GM19238 (cell line): ENCODE measurements around the gene POLD2.
A peak's percentile ranks its signal among the peaks of the same experiment; 100 is the strongest.

ENCODE experiments used
- DNase-seq: peaks from one replicate; pipeline ENCODE4 v3.0.0; 2011; ENCODE audit warnings: low spot score; ENCODE audit not compliant: insufficient read length

The POLD2 gene

GRCh38 chr7:44152971-44153947 lies 29.9 kb upstream of the POLD2 start:
- no peak for DNase-seq

GRCh38 chr7:44151956-44152355 lies 28.6 kb upstream of the POLD2 start:
- no peak for DNase-seq

DNA sequence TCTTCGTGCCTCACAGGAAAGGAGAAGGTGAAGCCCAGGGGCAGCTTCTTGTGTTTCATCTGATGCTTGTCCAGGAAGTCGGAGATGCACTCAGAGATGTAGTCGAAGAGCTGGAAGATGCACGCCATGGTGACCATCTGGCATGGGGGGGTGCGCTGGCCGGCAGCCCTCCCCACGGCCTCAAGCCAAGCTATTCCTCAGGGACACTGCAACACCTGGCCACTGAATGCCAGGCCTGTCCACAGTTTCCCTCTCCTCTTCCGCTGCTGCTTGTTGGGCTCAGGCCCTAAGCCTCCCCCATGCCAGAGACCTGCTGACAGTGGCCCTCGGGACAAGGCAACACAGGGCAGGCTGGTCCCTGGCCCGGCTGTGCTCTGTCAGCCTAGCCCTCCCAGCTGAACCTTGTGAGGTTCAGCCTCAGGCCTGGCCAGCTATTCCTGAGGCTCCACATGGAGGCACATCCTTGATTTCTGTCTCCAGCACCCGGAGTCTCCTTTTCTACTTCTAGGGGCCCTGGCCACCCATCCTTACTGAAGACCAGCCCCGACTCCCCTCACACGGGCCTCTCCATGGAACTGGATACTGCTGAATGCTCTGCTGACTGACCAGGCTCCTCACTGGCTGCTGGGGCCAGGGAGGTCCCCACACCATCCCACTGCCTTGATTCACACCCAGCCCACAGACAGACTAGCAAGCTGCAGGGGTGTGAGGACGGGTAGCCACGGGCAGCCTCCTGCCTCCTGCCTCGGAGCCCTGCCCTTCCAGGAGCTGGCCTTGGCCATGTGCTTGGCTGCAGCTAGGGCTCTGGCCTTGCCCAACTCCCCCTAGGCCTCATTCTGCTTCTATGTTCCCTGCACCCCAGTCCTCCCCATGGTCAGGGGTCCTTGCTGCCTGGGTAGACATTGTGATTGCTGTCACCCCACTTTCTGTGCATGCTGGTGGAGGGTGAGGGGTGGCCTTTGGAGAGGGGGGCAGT lies 27.9 kb upstream of the POLD2 start:
- no peak for DNase-seq

GRCh38 chr7:44150466-44150832 lies 27.1 kb upstream of the POLD2 start:
- no peak for DNase-seq

- DNase-seq: no peak
Observed at GRCh38 chr7:44149571-44150465, 26.5 kb upstream of the POLD2 start.

GRCh38 chr7:44148961-44149536 lies 25.7 kb upstream of the POLD2 start:
- DNase-seq: no peak

DNA sequence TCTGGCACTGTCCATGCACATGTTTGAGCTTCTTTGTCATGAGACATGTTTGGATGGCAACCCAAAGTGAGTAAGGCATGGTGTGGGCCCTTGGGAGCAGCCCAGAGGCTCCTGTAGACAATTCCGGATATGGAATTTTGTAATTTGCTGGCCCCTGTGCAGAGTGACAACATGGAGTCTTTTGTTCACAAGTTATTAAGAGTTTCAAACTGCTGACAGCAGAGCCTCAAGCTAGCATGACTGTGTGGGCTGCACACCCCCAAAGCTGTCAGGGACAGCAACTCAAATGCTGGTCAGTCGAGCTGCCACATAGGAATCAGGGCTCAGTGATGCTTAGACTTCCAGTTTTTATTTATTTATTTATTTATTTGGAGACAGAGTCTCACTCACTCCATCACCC lies 24.8 kb upstream of the POLD2 start:
- DNase-seq: no peak

- DNase-seq: no peak
Observed at GRCh38 chr7:44147026-44147991, 24.0 kb upstream of the POLD2 start.

GRCh38 chr7:44145969-44146911 lies 22.9 kb upstream of the POLD2 start:
- peak; percentile 69 for DNase-seq

DNA sequence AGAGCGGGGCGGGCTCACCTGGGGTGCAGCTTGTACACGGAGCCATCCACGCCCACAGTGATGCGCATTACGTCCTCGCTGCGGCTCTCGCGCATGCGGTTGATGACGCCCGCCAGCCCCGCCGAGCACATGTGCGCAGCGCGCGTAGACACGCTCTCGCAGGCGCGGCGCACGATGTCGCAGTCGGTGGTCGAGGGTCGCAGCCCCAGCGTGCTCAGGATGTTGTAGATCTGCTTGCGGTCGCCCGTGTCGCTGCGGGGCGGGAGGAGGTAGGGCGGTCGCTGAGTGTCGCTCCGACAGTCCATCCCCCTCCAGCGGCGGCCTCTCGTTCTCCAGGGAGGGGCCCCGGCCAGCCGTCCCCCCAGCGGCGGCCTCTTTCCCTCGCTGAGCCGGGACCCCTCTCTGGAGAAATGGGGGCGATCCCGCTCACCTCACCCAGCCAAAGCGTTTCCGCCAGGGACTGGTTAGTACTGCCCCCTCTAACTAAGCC lies 22.2 kb upstream of the POLD2 start:
- no peak for DNase-seq

GRCh38 chr7:44144968-44145478 lies 21.7 kb upstream of the POLD2 start:
- no peak for DNase-seq

GRCh38 chr7:44144426-44144967 lies 21.1 kb upstream of the POLD2 start:
- no peak for DNase-seq

DNA sequence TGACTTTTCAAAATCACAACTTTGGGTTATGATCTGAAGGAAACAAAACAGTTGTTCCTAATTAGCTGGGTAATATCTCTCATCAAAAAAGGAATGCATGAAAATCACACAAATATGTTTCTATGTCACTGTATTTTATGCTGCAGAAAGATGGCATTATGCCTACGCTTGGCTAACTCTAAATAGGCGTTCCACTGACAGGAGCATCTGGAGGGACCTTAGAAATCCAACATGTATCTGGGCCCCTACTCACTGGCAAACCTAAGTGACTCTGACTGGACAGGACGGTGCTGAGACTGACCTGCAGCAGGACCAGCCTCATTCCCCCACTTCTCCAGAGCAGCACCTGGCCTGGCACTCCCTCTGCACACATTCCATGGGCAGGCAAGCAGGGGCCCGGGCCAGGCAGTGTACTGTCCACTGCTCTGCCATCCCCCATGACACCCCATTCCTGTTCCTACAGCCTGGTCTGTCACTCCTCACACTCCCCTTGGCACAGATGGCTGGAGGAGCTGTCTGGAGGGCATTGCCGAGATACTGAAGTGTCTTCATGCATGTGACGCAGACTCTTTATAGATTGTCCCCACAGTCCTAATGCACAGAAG lies 20.4 kb upstream of the POLD2 start:
- DNase-seq: no peak

- no peak for DNase-seq
Observed at GRCh38 chr7:44142028-44142427, 18.7 kb upstream of the POLD2 start.

DNA sequence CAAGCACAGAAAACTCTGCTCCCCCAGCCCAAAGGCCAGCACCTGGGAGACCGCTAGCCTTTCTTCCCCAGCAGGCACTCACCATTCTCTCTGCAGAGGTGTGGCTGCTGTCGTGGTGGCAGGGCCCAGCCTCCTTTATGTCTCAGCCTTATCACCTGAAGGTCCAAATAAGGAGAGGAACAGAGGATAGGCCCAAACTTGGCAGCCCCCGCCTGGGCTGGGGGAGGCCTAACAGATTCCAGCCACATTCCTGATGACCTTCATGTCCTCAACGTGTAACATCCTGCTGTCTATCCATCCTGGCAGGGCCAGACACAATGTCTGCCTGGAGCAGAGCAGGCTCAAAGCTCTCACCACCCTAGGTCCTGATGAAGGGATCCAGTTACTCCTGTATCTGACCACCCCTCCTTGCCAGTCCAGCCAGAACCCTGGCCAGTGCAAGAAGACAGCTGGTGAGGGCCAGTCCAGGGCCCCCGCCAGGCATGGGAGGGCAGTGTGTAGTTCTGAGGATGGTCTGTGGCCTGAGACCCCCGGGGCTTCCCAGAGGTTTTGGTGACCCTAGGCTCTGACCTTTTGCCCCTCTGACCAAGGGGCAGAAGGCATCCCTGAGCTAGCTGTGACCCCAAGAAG lies 18.0 kb upstream of the POLD2 start, which contains the start of gene MYL7:
Gene MYL7 (minus strand): TSS at position 112 of the 630 bp plus-strand sequence. CDS start 27 bp downstream, at position 85.
- no peak for DNase-seq

GRCh38 chr7:44140341-44140740 lies 17.0 kb upstream of the POLD2 start:
- DNase-seq: no peak
